ENCODE data around the gene SLC22A7.

- TF ChIP-seq CREB5 (CRISPR knock-in tag; IDR thresholded peaks at IDR 0.05; ENCODE audit: low read depth) (no peak), PPARA (CRISPR knock-in tag; IDR thresholded peaks at IDR 0.05; ENCODE audit: borderline replicate concordance) (no peak), PATZ1 (CRISPR knock-in tag; IDR thresholded peaks at IDR 0.05; ENCODE audit: borderline replicate concordance) (no peak), CSDC2 (CRISPR knock-in tag; IDR thresholded peaks at IDR 0.05) (no peak), BACH2 (CRISPR knock-in tag; IDR thresholded peaks at IDR 0.05; ENCODE audit: borderline replicate concordance) (no peak), TOX (CRISPR knock-in tag; IDR thresholded peaks at IDR 0.05; ENCODE audit: borderline replicate concordance) (no peak), ZFP3 (CRISPR knock-in tag; IDR thresholded peaks at IDR 0.05) (no peak)
Observed at GRCh38 chr6:43336382-43336781, 38.3 kb downstream of the SLC22A7 start.

All from SK-N-SH treated with all-trans-retinoic acid at 6 μM for 48 hours (cell line).